ENCODE measurements around the gene ZNF236.
"Not testable (repeated sequence)": the region's sequence is repeated elsewhere in the genome, so short reads cannot be mapped to it uniquely, and the experiment has no call there.

GRCh38 chr18:76944346-76944745 lies 122.0 kb downstream of the ZNF236 start:
- TF ChIP-seq CTCF (IDR thresholded peaks at IDR 0.05); POLR2A (IDR thresholded peaks at IDR 0.05; ENCODE audit: low read depth): not testable (repeated sequence)
